NCI-H1417 treated with DMSO at 0.1 percent for 48 hours (cell line): ENCODE results near the gene PITPNC1.
"Not testable (repeated sequence)": the region's sequence is repeated elsewhere in the genome, so short reads cannot be mapped to it uniquely, and the experiment has no call there.

Source experiments
- DNase-seq: peaks from one replicate; lab custom pipeline; 2025; lab: John Stamatoyannopoulos, UW

PITPNC1 gene

DNA sequence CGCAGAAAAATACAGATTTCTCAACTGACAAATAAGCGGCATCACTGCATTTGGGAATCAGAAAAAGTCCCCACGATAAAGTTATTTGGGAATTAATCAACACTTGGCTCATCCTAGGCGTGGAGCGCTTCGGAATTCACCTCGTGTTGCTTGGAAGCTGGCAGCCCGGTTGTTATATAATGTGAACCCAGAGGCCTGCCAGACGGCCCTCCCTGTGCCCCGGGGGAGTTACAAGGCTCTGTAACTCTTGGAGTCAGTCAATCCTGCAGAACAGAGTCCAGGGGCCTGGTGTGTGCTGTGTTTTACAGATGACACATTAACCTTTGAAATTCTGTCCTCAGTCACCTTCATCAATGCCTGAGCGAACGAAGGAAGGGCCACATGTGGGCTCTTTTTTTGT is 111.1 kb downstream of the PITPNC1 start:
- no peak for DNase-seq

DNA sequence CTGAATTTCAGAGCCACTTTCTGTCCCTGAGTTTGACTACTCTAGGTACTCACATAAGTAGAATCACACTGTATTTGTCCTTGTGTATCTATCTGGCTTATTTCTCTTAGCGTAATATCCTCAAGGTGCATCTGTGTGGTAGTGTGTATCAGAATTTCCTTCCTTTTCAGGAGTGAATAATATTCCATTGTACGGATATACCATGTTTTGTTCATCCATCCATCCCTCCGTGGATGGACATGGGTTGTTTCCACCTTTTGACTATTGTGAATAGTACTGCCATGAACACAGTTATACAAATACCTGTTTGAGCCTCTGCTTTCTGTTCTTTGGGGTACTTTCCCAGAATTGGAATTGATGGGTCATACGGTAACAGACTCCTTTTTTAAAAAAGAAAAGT is 111.7 kb downstream of the PITPNC1 start:
- no peak for DNase-seq

GRCh38 chr17:67489273-67489672 is 112.2 kb downstream of the PITPNC1 start:
- no peak for DNase-seq

DNA sequence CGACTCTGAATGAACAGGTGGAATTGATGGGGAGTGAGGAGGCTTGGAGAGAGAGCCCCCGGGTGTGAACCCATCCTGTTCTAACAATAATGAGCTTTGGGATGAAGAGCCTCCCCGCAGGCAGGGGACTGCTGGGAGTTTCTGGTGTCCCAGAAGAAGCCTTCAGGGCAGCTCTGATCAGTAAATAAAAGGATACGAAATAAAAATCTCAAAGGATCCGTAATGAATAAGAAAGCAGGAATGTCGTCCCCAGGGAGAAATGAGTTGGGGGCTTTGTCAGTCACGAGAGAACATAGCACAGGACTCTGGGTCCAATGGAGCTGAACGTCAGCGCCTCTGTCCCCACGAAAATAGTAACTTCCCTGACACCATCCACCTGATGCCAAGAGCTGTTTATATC is 113.4 kb downstream of the PITPNC1 start:
- no peak for DNase-seq

DNA sequence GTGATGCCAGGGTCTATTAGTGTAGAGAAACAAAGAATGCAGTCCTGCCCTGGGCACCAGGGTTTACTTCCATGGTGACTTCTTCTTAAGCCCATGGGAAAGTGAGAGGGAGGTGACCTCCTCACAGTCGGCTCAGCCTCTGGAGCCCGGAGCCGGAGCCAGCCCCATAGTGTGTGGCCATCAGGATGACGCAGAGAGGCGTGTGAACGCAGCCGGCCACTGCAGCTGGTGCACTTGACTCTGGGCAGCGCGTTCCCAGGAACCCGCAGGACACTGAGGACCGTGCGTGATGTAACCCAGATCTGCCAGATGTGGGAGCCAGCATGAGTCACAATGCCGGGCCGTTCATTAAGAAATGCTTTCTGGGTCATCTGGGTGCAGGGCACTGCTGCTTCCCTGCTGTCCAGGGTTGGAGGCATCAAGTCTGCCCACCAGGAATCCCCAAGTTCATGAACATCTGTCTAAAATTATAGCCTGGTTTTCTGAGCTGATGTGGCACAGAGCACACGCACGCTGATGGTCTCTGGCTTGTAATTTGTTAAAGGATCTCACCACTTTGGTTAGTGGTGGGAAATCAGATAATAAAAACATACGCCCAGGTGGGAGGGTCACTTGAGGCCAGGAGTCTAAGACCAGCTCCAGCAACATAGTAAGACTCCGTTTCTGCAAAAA is 114.1 kb downstream of the PITPNC1 start:
- DNase-seq: no peak

- no peak for DNase-seq
Observed at GRCh38 chr17:67491681-67492024, 114.6 kb downstream of the PITPNC1 start.

GRCh38 chr17:67492251-67492740 is 115.2 kb downstream of the PITPNC1 start:
- DNase-seq: no peak

DNA sequence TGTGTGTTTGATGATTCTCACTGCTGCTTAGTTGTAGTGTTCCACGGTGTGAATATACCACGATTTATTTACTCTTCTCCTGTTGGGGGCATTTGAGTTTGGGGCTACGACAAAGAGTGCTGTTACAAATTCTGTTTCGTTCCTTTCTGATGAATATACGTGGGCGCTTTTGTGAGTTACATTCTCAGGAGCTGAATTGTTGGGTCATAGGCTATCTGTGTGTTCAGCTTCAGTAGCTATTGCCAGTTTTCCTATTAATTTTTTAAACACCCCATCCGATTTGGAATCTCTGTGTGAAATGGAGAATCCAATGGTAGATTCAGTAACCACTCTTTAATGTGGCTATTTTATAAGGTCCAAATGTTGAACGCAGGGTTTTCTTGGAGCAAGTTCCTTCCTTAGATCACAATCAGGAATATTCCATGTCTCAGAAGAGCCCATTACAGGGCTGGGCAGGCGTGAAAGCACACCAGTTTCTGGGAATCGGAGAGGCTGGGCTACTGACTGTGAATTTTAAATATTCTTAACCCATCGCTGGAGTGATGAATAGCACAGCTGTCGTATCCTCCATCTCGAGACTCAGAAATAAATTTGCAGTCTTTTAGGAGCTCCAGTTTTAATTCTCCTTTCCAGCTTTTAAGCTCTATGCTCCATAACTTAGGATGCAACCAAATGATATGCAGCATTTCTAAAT is 115.9 kb downstream of the PITPNC1 start:
- DNase-seq: no peak

- no peak for DNase-seq
Observed at GRCh38 chr17:67493812-67494211, 116.7 kb downstream of the PITPNC1 start.

DNA sequence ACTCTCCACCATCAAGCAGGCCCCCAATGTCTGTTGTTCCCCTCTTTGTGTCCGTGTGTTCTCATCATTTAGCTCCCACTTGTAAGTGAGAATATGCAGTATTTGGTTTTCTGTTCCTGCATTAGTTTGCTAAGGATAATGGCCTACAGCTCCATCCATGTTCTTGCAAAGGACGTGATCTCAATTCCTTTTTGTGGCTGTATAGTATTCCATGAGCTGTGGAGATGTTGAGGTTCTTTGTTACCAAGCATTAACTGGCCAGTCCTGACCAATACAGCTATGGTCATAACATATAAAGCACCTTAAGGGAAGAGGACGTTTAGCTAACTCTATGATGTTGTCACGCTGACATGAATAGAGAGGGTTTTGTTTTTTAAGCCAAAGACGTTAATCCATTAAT is 118.5 kb downstream of the PITPNC1 start:
- DNase-seq: not testable (repeated sequence)

DNA sequence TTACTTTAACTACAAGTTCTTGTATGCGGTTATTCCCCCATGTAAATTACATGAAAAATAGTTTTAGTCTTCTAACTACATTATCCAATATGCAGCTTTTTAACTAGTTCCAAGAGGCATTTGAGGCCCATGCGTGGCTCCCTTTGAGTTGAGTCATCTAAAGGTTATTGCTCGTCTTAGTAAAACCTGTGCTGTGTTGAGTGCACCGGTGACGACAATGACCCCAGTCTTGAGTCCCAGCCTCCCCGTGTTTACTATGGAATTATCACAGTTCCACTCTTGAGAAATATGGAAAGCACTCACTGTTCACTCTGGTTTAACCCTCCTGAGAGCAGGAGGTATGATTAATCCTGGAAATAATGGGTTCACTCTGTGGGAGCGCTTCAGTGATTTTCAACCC is 119.2 kb downstream of the PITPNC1 start:
- DNase-seq: no peak

- DNase-seq: no peak
Observed at GRCh38 chr17:67499685-67500084, 122.6 kb downstream of the PITPNC1 start.

DNA sequence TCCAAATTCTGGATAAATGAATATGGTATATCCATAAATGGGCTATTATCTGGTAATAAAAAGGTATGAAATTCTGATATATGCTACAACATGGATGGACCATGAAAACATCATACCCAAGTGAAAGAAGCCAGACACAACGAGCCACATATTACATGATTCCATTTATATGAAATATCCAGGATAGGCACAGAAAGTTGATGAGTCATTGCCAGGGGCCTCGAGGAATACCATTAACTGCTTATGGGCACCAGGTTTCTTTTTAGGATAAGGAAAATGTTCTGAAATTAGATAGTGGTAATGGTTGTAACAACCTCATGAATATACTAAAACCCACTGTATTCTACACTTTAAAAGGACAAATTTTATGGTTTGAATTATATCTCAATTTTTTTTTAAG is 123.2 kb downstream of the PITPNC1 start:
- DNase-seq: no peak

- DNase-seq: no peak
Observed at GRCh38 chr17:67500677-67501300, 123.7 kb downstream of the PITPNC1 start.

- DNase-seq: no peak
Observed at GRCh38 chr17:67502151-67502550, 125.1 kb downstream of the PITPNC1 start.

- DNase-seq: no peak
Observed at GRCh38 chr17:67503184-67503583, 126.1 kb downstream of the PITPNC1 start.

DNA sequence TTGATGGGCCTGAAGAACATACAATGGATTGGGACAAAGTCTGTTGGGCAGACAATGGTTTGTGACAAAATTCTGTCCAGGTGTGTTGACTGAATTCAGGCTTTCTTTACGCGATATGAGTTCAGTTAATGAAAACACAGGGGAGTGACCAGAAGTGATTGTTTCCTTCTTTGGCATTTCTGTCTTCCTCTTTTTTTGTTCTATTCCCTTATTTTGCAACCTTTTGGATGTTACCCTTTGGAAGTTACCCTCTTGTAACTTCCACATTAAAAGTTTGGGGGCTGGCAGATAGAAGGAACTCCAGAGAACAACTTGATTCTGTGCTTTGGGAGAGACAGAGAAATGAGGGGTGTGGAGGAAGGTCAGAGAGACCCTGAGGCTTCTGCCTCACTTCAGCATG is 126.7 kb downstream of the PITPNC1 start:
- DNase-seq: no peak

- no peak for DNase-seq
Observed at GRCh38 chr17:67504182-67504581, 127.1 kb downstream of the PITPNC1 start.

DNA sequence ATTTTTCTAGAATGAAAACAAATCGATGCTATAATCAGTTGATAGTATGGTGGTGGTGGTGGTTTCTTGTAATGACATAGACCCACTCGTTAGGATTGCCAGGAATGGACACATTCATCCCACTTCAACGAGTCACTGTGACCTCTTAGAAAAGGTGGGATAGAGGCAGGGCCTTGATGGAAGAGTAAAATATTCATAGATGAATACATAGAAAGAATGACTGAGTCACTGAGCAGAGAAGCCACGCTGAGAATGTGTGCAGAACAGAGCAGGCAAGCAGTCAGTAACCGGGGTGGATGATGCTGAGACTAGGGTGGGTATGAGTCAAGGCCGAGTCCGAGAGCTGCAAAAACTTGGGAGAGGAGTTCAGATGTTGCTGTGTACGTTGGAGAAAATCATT is 129.9 kb downstream of the PITPNC1 start:
- no peak for DNase-seq

GRCh38 chr17:67509390-67510287 is 132.6 kb downstream of the PITPNC1 start:
- no peak for DNase-seq

GRCh38 chr17:67511012-67511411 is 133.9 kb downstream of the PITPNC1 start:
- DNase-seq: no peak

DNA sequence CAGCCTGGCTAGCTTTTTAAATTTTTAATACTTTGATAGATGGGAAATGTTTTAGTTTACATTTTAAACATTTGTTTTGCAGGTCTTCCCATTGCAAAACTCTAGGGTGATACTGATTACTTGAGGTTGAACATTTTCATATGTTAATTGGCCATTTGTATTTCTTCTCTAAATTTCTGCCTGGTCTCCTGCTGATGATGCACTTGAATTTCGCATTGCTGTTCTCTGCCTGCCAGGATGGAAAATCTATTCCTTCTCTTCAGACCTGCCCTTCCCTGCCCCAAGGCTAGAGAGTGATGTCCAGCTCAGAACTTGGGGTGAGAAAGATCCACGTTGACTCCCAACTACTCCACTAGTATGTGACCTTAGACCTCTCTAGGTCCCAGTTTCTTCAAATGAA is 134.7 kb downstream of the PITPNC1 start:
- DNase-seq: no peak
